C4-2B (cell line): ENCODE data around the gene TMEM200C.
"Not testable (repeated sequence)": the region's sequence is repeated elsewhere in the genome, so short reads cannot be mapped to it uniquely, and the experiment has no call there.

Source experiments
- H3K27ac ChIP-seq: fragments of 450-650 bp; 2 replicates; pipeline ENCODE4 v1.5.1; 2017
- CTCF ChIP-seq: fragments of 450-650 bp; conservative IDR thresholded peaks from 2 replicates; pipeline ENCODE4 v1.5.1; 2017; ENCODE audit warnings: mild to moderate bottlenecking
- ZFX ChIP-seq: fragments of 450-650 bp; IDR thresholded peaks from 2 replicates; pipeline ENCODE4 v1.6.1; 2017

Gene TMEM200C

GRCh38 chr18:5876891-5877290 lies 18.4 kb downstream of the TMEM200C start:
- H3K27ac ChIP-seq = no peak overlapping the region
- TF ChIP-seq ZFX (no peak), CTCF (no peak)

GRCh38 chr18:5874336-5874735 lies 21.0 kb downstream of the TMEM200C start:
- TF ChIP-seq ZFX (no peak), CTCF (no peak)
- no peak overlapping the region for H3K27ac ChIP-seq

GRCh38 chr18:5872886-5873285 lies 22.4 kb downstream of the TMEM200C start:
- H3K27ac ChIP-seq = no peak overlapping the region

GRCh38 chr18:5871426-5871825 lies 23.9 kb downstream of the TMEM200C start:
- H3K27ac ChIP-seq = no peak overlapping the region
- TF ChIP-seq ZFX (no peak), CTCF (no peak)

More at GRCh38 chr18:5872886-5873285, 22.4 kb downstream of the TMEM200C start:
- TF ChIP-seq ZFX (no peak), CTCF (no peak)

- H3K27ac ChIP-seq = no peak overlapping the region
- TF ChIP-seq CTCF (peak; percentile 91), ZFX (no peak)
These were observed 27.0 kb downstream of the TMEM200C start for GRCh38 chr18:5868218-5868854.

- TF ChIP-seq CTCF = no peak
- TF ChIP-seq ZFX = no peak
- no peak overlapping the region for H3K27ac ChIP-seq
These were observed 29.8 kb downstream of the TMEM200C start for GRCh38 chr18:5865521-5865920.

GRCh38 chr18:5862127-5862526 lies 33.2 kb downstream of the TMEM200C start:
- not testable (repeated sequence) for H3K27ac ChIP-seq

GRCh38 chr18:5857180-5857579 lies 38.1 kb downstream of the TMEM200C start:
- TF ChIP-seq ZFX = no peak
- no peak for TF ChIP-seq CTCF
- no peak overlapping the region for H3K27ac ChIP-seq
